Naive thymus-derived CD8-positive, alpha-beta T cell (primary cell): ENCODE results near the gene NDST1. TPM values are rescaled to one million over a fixed set of nuclear protein-coding genes. Genes with fewer than 3 reads are reported as not detected.
A peak's percentile ranks its signal among the peaks of the same experiment; 100 is the strongest.

Experiments used
- ATAC-seq, 2 donors: fragments of 150-1000 bp; cut with Tn5 transposase in 1 of 2; sonication (Bioruptor Pico), chemical (Tn5 transposase) in 1 of 2; 1 replicate in 1 of 2; 2 replicates in 1 of 2; pipeline ENCODE4 v1.10.0; 2021; ENCODE audit warnings: mild to moderate bottlenecking in 2 of 2, moderate library complexity in 2 of 2
- POLR2A ChIA-PET: fragments of 350-600 bp; sonication (Branson Sonifier 250); formaldehyde crosslinking; loops from one replicate; lab custom pipeline; 2021; ENCODE audit warnings: antibody characterized with exemption; lab: Charles Lee
- DNase-seq, 10 donors: peaks; one replicate each; pipeline versions ENCODE4 v3.0.0 to v3.0.0-alpha.2; 2020 to 2022
- H3K27ac Mint-ChIP-seq, 10 donors: one replicate each; pipeline ENCODE4 v1.8.0; 2020 to 2022; ENCODE audit warnings: mild to moderate bottlenecking in 10 of 10, mixed read lengths in 10 of 10, moderate library complexity in 4 of 10, inconsistent platforms in 1 of 10
- H3K27me3 Mint-ChIP-seq, 5 donors: one replicate each; pipeline ENCODE4 v1.8.0; 2021 to 2022; ENCODE audit warnings: mixed read lengths in 5 of 5
- H3K36me3 Mint-ChIP-seq, 3 donors: one replicate each; pipeline ENCODE4 v1.8.0; 2020 to 2022; ENCODE audit warnings: mixed read lengths in 3 of 3, mild to moderate bottlenecking in 2 of 3, inconsistent platforms in 1 of 3
- H3K4me1 Mint-ChIP-seq, 4 donors: one replicate each; pipeline ENCODE4 v1.8.0; 2021 to 2022; ENCODE audit warnings: mixed read lengths in 4 of 4
- H3K4me3 Mint-ChIP-seq, 10 donors: one replicate each; pipeline ENCODE4 v1.8.0; 2020 to 2022; ENCODE audit warnings: mild to moderate bottlenecking in 10 of 10, mixed read lengths in 10 of 10, moderate library complexity in 6 of 10, inconsistent platforms in 1 of 10
- H3K9me3 Mint-ChIP-seq, 9 donors: one replicate each; pipeline ENCODE4 v1.8.0; 2020 to 2022; ENCODE audit warnings: mixed read lengths in 9 of 9, mild to moderate bottlenecking in 3 of 9, inconsistent platforms in 1 of 9, moderate library complexity in 1 of 9
- polyA plus RNA-seq, 3 donors: library from polyadenylated mRNA; unstranded; fragments of 300-500 nt; fragmentation: Illumina TruSeq; gene quantifications; one replicate each; pipeline ENCODE4 v1.2.3, GENCODE V29; 2021
- total RNA-seq, 8 experiments: library from RNA in 2 of 8; stranded (reverse) in 2 of 8; gene quantifications; one replicate each; pipeline ENCODE4 v1.2.3 and lab custom pipeline; 2021 to 2026

Gene NDST1
- total and polyA plus RNA-seq, 5 experiments from 2014 or later: 0.54 to 0.81 (median 0.55) TPM; not detected in 2

- no peak for DNase-seq
- Mint-ChIP-seq H3K4me1 (peaks cover 0 to 3% (median 0%) of the 10 kb centered on the region in 4 donors), H3K9me3 (no peaks in the 10 kb centered on the region), H3K36me3 (no peaks in the 10 kb centered on the region), H3K27me3 (peaks cover 5 to 10% (median 7%) of the 10 kb centered on the region in 5 donors), H3K4me3 (no peak overlapping the region), H3K27ac (no peak overlapping the region)
- POLR2A ChIA-PET: no interaction called here
- ATAC-seq: no peak
Measured at GRCh38 chr5:150585781-150586341, 77.9 kb downstream of the NDST1 start.

GRCh38 chr5:150587016-150587415 is 79.1 kb downstream of the NDST1 start:
- Mint-ChIP-seq H3K27me3 (peaks cover 2 to 5% (median 3%) of the 10 kb centered on the region in 5 donors), H3K4me1 (peaks cover 0 to under 1% (median 0%) of the 10 kb centered on the region in 4 donors), H3K27ac (no peak overlapping the region), H3K9me3 (no peaks in the 10 kb centered on the region), H3K4me3 (no peak overlapping the region), H3K36me3 (no peaks in the 10 kb centered on the region)
- POLR2A ChIA-PET: interaction anchor here (0.8 kb wide), 1 partner anchor 26 kb away, joined by 3 read pairs; no protein-coding TSS in a partner anchor
- DNase-seq (no peak), ATAC-seq (no peak)

- no peaks in the 10 kb centered on the region for H3K9me3 Mint-ChIP-seq
- H3K4me1 Mint-ChIP-seq: no peaks in the 10 kb centered on the region
- H3K36me3 Mint-ChIP-seq: no peaks in the 10 kb centered on the region
- H3K4me3 Mint-ChIP-seq: no peak overlapping the region
- ATAC-seq (no peak), DNase-seq (no peak)
- POLR2A ChIA-PET: interaction anchor here (0.8 kb wide), 1 partner anchor 25 kb away, joined by 3 read pairs; no protein-coding TSS in a partner anchor
- no peak overlapping the region for H3K27ac Mint-ChIP-seq
- peaks cover 0 to 4% (median 3%) of the 10 kb centered on the region in 5 donors for H3K27me3 Mint-ChIP-seq
Measured at GRCh38 chr5:150587856-150588595, 80.1 kb downstream of the NDST1 start.

GRCh38 chr5:150588596-150588890 is 80.6 kb downstream of the NDST1 start:
- no peak overlapping the region for H3K4me3 Mint-ChIP-seq
- no peak overlapping the region for H3K27ac Mint-ChIP-seq
- H3K4me1 Mint-ChIP-seq: no peaks in the 10 kb centered on the region
- no peaks in the 10 kb centered on the region for H3K36me3 Mint-ChIP-seq
- DNase-seq: no peak
- no peaks in the 10 kb centered on the region for H3K9me3 Mint-ChIP-seq
- no peak for ATAC-seq
- POLR2A ChIA-PET: no interaction called here
- peaks cover 0 to 4% (median 3%) of the 10 kb centered on the region in 5 donors for H3K27me3 Mint-ChIP-seq

- ATAC-seq (no peak), DNase-seq (no peak)
- no peaks in the 10 kb centered on the region for H3K4me1 Mint-ChIP-seq
- H3K27me3 Mint-ChIP-seq: peaks cover 0 to 4% (median 3%) of the 10 kb centered on the region in 5 donors
- H3K36me3 Mint-ChIP-seq: no peaks in the 10 kb centered on the region
- no peak overlapping the region for H3K4me3 Mint-ChIP-seq
- H3K27ac Mint-ChIP-seq: no peak overlapping the region
- no peaks in the 10 kb centered on the region for H3K9me3 Mint-ChIP-seq
- POLR2A ChIA-PET: no interaction called here
Measured at GRCh38 chr5:150589862-150590601, 82.1 kb downstream of the NDST1 start.

- POLR2A ChIA-PET: no interaction called here
- no peak for DNase-seq
- ATAC-seq: no peak
- H3K4me3 Mint-ChIP-seq: no peak overlapping the region
- no peaks in the 10 kb centered on the region for H3K36me3 Mint-ChIP-seq
- H3K9me3 Mint-ChIP-seq: no peaks in the 10 kb centered on the region
- H3K4me1 Mint-ChIP-seq: no peaks in the 10 kb centered on the region
- peaks cover 0 to 4% (median 3%) of the 10 kb centered on the region in 5 donors for H3K27me3 Mint-ChIP-seq
- H3K27ac Mint-ChIP-seq: no peak overlapping the region
Measured at GRCh38 chr5:150590979-150591695, 83.2 kb downstream of the NDST1 start.

- Mint-ChIP-seq H3K36me3 (no peaks in the 10 kb centered on the region), H3K27ac (peak overlapping the region in 1 of 10 donors; percentile 1), H3K27me3 (peaks cover 0 to 4% (median 3%) of the 10 kb centered on the region in 5 donors), H3K4me3 (no peak overlapping the region), H3K9me3 (no peaks in the 10 kb centered on the region), H3K4me1 (no peaks in the 10 kb centered on the region)
- POLR2A ChIA-PET: no interaction called here
- DNase-seq (no peak), ATAC-seq (no peak)
Measured at GRCh38 chr5:150593593-150593992, 85.7 kb downstream of the NDST1 start.

GRCh38 chr5:150593996-150594395 is 86.1 kb downstream of the NDST1 start:
- H3K27me3 Mint-ChIP-seq: peaks cover 0 to 4% (median 3%) of the 10 kb centered on the region in 5 donors
- H3K4me3 Mint-ChIP-seq: no peak overlapping the region
- no peak overlapping the region for H3K27ac Mint-ChIP-seq
- no peak for ATAC-seq
- no peaks in the 10 kb centered on the region for H3K36me3 Mint-ChIP-seq
- no peaks in the 10 kb centered on the region for H3K4me1 Mint-ChIP-seq
- DNase-seq: no peak
- POLR2A ChIA-PET: no interaction called here
- no peaks in the 10 kb centered on the region for H3K9me3 Mint-ChIP-seq

GRCh38 chr5:150595466-150596031 is 87.6 kb downstream of the NDST1 start:
- no peaks in the 10 kb centered on the region for H3K36me3 Mint-ChIP-seq
- H3K9me3 Mint-ChIP-seq: no peaks in the 10 kb centered on the region
- POLR2A ChIA-PET: no interaction called here
- H3K4me3 Mint-ChIP-seq: no peak overlapping the region
- H3K27me3 Mint-ChIP-seq: peaks cover 0 to 3% (median 1%) of the 10 kb centered on the region in 5 donors
- H3K27ac Mint-ChIP-seq: no peak overlapping the region
- H3K4me1 Mint-ChIP-seq: no peaks in the 10 kb centered on the region
- ATAC-seq (no peak), DNase-seq (no peak)

- POLR2A ChIA-PET: no interaction called here
- no peak overlapping the region for H3K4me3 Mint-ChIP-seq
- no peak for ATAC-seq
- H3K9me3 Mint-ChIP-seq: no peaks in the 10 kb centered on the region
- H3K36me3 Mint-ChIP-seq: no peaks in the 10 kb centered on the region
- H3K27me3 Mint-ChIP-seq: peaks cover 0 to 3% (median 1%) of the 10 kb centered on the region in 5 donors
- no peak overlapping the region for H3K27ac Mint-ChIP-seq
- no peak for DNase-seq
- no peaks in the 10 kb centered on the region for H3K4me1 Mint-ChIP-seq
Measured at GRCh38 chr5:150596313-150596712, 88.4 kb downstream of the NDST1 start.

- no peak for ATAC-seq
- no peak overlapping the region for H3K27ac Mint-ChIP-seq
- no peak for DNase-seq
- no peaks in the 10 kb centered on the region for H3K36me3 Mint-ChIP-seq
- POLR2A ChIA-PET: no interaction called here
- no peaks in the 10 kb centered on the region for H3K9me3 Mint-ChIP-seq
- H3K4me3 Mint-ChIP-seq: no peak overlapping the region
- H3K27me3 Mint-ChIP-seq: peaks cover 0 to 3% (median 1%) of the 10 kb centered on the region in 5 donors
- no peaks in the 10 kb centered on the region for H3K4me1 Mint-ChIP-seq
Measured at GRCh38 chr5:150596826-150597225, 88.9 kb downstream of the NDST1 start.

- H3K27ac Mint-ChIP-seq: peak overlapping the region in 1 of 10 donors; percentile 57
- POLR2A ChIA-PET: no interaction called here
- DNase-seq: no peak
Measured at GRCh38 chr5:150598006-150598405, 90.1 kb downstream of the NDST1 start.

More at GRCh38 chr5:150598006-150598405, 90.1 kb downstream of the NDST1 start:
- no peaks in the 10 kb centered on the region for H3K9me3 Mint-ChIP-seq
- H3K36me3 Mint-ChIP-seq: no peaks in the 10 kb centered on the region
- no peaks in the 10 kb centered on the region for H3K4me1 Mint-ChIP-seq
- peaks cover 0 to 6% (median 1%) of the 10 kb centered on the region in 5 donors for H3K27me3 Mint-ChIP-seq
- ATAC-seq: no peak
- H3K4me3 Mint-ChIP-seq: no peak overlapping the region
